SKM-1 (cell line): ENCODE results near the gene EFNB1.
"Not testable (repeated sequence)": the region's sequence is repeated elsewhere in the genome, so short reads cannot be mapped to it uniquely, and the experiment has no call there.

Experiments used
- DNase-seq: peaks from one replicate; lab custom pipeline; 2025; ENCODE audit not compliant: unreplicated experiment; lab: John Stamatoyannopoulos, UW

The EFNB1 gene

GRCh38 chrX:68828740-68829581 lies at the start of gene EFNB1:
TSS of gene EFNB1 (plus strand) at chrX:68829021. CDS start at chrX:68829777, 756 bp downstream.
- peak; percentile 80 for DNase-seq

DNA sequence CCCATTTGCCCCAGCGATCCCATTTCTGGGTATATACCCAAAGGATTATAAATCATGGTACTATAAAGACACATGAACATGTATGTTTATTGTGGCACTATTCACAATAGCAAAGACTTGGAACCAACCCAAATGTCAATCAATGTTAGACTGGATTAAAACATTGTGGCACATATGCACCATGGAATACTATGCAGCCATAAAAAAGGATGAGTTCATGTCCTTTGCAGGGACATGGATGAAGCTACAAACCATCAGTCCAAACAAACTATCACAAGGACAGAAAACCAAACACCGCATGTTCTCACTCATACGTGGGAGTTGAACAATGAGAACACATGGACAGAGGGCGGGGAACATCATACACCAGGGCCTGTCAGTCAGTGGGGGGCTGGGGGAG lies 47.5 kb upstream of the EFNB1 start:
- not testable (repeated sequence) for DNase-seq

DNA sequence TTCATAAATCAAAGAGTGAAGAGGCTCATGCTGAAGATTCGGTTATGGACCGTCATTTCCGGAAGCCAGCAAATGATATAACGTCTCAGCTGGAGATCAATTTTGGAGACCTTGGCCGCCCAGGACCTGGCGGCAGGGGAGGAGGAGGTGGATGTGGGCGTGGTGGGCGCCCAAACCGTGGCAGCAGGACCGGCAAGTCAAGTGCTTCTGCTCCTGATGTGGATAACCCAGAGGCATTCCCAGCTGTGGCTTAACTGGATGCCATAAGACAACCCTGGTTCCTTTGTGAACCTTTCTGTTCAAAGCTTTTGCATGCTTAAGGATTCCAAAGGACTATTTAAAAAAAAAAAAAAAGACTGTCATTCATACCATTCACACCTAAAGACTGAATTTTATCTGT lies 44.0 kb upstream of the EFNB1 start:
- DNase-seq, result no peak

- not testable (repeated sequence) for DNase-seq
Measured at GRCh38 chrX:68786581-68786980, 42.2 kb upstream of the EFNB1 start.

GRCh38 chrX:68789966-68790365 lies 38.9 kb upstream of the EFNB1 start:
- no peak for DNase-seq

GRCh38 chrX:68792083-68792482 lies 36.7 kb upstream of the EFNB1 start:
- DNase-seq, result no peak

DNA sequence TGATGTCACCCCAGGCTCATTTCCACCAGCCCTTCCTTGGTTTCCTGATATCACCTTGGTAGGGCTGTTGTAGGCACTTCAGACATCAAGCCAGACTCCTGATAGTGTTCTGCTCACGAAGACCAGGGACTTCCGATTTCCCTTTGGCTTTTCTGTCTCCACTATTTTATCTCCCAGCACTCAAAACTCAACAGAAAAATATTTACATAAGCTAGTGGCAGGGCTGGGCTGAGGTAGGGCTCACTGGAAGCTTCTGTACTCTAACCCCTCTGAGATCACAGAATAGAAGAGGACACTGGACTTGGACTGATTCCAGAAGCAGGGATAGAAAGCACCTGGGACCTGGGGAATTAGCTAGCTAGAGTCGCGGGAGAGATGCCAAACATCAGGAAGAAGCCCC lies 34.4 kb upstream of the EFNB1 start:
- DNase-seq, result no peak

GRCh38 chrX:68795741-68796140 lies 33.1 kb upstream of the EFNB1 start:
- DNase-seq, result no peak

GRCh38 chrX:68798400-68798799 lies 30.4 kb upstream of the EFNB1 start:
- not testable (repeated sequence) for DNase-seq

DNA sequence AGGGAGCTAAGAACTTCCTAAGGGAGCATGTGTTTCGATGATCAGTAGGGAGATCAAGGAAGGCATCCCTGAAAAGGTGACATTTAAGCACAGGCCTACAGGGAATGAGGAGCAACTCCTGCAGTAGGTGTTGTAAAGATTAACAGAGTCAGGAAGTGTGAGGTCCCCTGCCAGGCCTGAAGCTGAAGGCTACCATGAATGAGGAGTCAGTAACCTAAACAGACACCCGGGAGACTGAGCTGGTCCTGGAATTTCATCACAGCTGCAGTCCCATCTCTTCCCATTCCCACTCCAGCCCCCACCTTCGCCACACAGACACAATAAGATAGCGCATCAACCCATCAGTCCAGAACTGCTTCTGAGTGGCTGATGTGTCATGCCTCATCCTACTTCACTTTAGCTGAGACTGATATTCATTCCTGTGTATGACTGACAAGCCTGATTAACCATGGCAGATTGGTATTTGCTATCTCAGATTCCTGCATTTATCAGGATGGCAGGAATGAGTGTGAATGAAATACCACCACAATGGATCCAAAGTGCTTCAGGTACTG lies 27.0 kb upstream of the EFNB1 start:
- DNase-seq, result no peak

DNA sequence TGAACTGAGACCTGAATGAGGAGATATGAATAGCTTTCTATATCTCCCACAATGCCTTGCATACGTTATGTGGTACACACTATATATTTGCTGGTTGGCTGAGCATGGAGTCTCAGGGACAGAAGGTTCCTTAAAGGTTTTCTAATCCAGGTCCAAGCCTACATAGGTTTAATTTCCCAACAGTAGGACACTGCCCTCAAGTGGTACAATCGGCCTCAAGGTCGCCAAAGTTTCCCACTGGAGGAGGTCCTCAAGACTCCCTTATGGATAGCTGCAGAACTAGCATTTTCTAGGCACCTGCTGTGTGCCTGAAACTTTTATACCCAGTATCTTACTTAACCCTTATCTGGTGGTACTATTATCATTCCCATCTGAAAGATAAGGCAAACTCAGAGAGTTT lies 21.0 kb upstream of the EFNB1 start:
- no peak for DNase-seq

DNA sequence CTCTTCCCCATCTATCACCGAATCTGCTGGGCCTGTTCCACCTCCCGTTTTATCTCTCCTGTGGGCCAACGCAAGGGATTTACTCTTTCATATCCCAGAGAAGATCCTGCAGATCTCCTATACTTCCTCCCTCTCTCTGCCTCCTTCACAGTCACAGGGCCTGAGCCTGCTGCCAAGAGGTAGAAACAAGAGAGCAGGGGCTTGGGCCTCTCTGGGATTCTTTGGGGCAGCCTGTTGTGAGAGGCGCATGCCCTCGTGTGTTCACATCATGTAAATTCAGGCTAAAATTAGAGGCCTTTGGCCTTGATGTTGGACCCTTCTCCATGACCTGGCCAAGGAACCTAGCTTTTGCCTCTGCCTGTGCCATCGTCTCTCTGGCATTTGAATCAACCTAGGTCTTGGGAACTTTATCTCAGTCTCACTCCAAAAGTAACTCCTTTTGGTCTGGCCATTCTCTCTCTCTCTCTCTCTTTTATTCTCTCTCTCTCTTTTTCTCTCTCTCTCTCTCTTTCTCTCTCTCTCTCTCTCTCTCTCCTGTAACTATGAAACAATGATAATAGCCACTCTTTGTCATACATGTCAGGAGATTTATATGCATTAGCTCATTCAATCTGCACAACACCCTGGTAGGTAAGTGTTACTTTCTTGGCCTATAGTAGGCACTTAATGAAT lies 20.0 kb upstream of the EFNB1 start:
- DNase-seq, result no peak

DNA sequence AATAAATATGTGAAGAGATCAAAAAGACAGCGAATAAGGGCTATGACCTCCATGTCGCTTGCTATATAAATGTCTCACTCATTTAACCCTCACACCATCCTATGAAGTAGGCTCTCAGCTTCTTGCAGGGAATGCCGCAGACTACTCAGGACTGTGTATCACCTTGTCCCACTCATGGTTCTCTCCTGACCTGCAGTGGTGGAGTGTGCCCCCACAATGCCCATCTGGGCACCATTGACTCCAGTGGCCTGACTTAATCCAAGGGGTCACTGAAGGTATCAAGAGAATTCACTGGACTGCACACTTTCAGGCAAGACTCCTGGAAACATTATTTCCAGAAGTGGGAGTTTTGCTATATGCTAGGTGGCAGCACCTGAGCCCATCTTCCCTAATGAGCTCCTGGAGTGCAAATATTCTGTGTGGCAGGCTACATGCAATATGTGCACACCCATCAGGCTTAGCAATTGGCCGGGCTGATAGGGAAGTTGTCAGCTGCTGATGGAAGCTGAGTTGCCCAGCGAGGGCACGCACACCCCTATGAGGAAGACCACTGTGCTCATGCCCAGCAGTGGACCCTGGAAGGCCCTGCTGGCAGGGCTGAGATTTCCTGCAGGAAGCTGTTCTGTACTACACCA lies 8.2 kb upstream of the EFNB1 start:
- DNase-seq, result no peak

DNA sequence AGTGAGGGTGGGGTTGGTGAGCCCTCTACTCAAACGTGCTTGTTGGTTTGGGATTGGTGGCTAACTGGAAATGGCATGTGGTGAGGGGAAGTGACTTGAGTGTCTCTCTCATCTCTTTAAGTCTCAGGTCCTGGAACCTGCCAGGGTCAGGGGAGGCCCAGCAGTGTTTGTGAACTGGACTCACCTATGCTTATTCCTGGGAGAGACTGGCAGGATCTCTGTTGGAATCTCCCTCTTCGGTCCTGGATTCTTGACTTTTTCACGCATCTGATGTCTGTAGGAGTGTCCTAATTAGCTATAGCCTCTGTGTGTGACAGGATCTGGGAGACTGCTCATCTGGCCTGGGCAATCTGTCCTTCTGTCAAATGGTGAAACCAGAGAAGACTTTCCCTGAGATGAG lies 7.2 kb upstream of the EFNB1 start:
- DNase-seq, result no peak

- no peak for DNase-seq
Measured at GRCh38 chrX:68822641-68823410, 6.0 kb upstream of the EFNB1 start.

DNA sequence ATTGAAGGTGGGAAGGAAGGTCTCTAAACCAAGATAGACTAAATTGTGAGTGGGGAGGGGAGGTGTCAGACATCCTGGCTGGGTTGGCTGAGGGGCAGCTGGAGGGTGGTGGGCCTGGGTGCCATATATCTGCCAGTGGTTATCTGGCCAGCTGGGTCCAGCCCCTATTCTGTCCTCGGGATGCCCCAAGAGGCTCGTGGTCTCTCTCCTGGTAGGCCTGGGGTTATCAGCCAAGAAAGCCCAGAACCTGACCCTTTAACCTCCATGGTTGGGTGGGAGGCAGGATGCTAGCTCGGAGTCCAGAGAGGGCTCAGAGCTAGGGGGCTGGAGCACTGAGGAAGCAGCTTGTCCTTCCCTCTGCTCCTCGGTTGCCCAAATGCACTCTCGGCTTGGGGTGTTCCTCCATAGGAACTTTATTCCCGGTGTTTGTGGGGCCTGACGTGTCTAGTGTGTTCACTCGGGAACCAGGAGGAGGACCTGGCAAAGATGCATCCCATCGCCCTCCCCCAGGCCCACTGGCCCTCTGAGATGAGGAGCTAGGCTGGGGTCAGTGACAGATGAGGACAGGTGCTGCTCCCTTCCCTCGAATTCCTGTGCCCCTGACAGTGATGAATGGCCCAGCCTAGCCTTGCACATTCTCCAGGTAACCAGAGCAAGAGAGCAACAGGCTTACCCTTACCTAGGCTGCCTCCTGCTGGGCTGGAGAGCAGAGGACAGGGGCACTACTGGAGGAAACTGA lies 5.2 kb upstream of the EFNB1 start:
- no peak for DNase-seq

DNA sequence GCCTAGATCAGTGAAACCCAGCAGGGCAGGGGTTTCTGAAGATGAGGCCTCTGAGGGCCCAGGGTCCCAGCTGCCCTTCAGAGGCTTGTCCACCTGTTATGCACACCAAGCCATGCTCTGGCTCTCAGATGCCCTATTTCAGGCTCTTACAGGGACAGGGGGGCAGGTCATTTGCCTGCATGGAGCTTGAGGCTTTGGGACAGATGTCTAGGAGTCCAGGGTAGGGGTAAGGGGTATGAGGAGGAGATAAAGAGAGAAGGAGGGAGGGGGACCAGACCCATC lies 4.7 kb upstream of the EFNB1 start:
- no peak for DNase-seq

- no peak for DNase-seq
Measured at GRCh38 chrX:68824565-68825125, 4.2 kb upstream of the EFNB1 start.

GRCh38 chrX:68826113-68826980 lies 2.5 kb upstream of the EFNB1 start:
- DNase-seq, result no peak
